ENCODE results near the gene FABP3. TPM values are rescaled to one million over a fixed set of nuclear protein-coding genes. Genes with fewer than 3 reads are reported as not detected.

The FABP3 gene
- total RNA-seq: 1 to 10 TPM in 3 of 4 donors, not detected in 1; 2.3 to 6.6 (median 5.4) TPM

DNA sequence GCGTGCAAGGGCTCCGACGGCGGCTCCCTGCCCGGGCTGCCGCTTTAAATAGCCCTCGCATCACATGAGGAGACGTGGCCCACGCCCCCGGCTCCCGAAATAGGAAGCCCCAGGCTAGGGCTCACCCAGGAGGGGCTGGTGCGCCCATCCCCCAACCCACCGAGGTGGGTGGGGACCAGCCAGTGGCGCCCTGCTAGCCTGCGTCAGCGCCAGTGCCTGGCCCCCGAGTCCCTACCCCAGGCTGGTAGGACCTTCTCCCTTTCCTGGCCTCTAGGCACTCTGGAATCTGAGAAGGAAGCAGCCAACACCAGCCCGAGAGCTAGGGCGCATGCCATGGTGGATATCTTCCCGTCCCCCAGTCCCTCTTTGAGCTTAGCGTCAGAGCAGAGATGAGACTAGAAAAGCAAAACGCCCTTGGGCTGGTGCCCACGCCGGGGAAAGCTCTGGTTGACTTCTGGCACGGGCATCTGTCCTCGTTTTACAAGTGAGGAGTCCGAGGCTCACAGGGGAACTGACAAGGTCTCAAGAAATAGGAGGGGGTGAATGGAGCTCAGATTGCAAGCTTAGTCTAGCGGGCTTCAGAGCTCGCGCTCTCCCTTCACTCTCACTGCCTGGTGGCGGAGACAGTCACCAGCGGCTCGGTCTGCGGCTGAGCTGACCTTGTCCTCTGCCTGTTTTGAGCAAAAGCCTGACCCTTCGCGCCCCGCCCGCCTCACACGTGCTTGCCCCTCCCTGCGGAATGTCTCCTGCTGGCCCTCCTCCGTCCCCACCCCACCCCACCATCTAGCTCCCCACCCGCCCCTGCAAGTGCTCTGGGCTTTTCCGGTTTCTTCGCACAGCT lies at the start of gene FABP3:
Gene FABP3 (minus strand): TSS at position 21 of the 841 bp plus-strand sequence. CDS start 62 bp downstream, outside the sequence.
- Histone ChIP-seq H3K27ac (peak within 1 kb of the TSS; percentile 91 to 99 (median 96)), H3K4me1 (peaks cover 38 to 56% of the 10 kb centered on the region in 2 donors), H3K4me3 (replicated peaks in 1 of 3) (peak within 1 kb of the TSS in 1 of 3 donors; percentile 31), H3K36me3 (no peaks in the 10 kb centered on the region), H3K27me3 (no peaks in the 10 kb centered on the region), H3K9me3 (no peaks in the 10 kb centered on the region)
- peak; percentile 70 to 94 for TF ChIP-seq POLR2A (IDR thresholded peaks at IDR 0.05)
- TF ChIP-seq, protein P1, sequence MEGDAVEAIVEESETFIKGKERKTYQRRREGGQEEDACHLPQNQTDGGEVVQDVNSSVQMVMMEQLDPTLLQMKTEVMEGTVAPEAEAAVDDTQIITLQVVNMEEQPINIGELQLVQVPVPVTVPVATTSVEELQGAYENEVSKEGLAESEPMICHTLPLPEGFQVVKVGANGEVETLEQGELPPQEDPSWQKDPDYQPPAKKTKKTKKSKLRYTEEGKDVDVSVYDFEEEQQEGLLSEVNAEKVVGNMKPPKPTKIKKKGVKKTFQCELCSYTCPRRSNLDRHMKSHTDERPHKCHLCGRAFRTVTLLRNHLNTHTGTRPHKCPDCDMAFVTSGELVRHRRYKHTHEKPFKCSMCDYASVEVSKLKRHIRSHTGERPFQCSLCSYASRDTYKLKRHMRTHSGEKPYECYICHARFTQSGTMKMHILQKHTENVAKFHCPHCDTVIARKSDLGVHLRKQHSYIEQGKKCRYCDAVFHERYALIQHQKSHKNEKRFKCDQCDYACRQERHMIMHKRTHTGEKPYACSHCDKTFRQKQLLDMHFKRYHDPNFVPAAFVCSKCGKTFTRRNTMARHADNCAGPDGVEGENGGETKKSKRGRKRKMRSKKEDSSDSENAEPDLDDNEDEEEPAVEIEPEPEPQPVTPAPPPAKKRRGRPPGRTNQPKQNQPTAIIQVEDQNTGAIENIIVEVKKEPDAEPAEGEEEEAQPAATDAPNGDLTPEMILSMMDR (IDR thresholded peaks at IDR 0.05): peak in 1 of 6 experiments; percentile 18
- DNase-seq: peak; percentile 96
- intact Hi-C loops (cut with DNase I): no loop called here
- 6 to 9% methylated on average over 35 to 41 of the region's 44 CpGs for WGBS, 2 donors

DNA sequence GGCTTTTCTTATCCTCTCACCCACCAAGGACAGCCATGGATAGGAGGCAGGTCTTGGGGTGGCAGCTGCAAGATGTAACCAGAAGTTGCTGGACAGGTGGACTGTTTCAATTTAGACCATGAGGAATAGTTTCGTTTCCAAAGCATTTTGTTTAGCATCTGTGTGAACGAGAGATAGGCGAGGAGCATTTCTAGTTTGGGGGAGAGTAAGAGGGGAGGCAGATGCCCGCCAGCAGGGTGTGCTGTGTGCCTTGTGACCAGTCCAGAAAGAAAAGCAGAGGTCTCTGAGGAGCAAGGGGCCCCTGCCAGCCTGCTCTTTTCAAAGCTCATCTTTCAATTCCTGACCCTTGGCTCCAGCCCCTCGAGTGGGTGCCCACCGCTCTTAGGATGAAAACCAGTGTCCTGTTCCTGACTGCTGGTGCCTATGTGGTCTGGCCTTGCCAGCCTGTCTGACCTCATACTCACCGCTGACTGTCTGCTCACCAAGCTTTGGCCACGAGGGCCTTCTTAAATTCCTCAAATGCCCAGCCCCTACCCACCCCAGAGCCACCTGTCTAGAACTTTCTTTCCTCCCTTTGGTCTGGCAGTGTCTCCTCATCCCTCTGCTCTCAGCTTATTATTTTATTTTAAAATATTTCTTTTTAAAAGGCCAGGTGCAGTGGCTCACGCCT lies 48.6 kb upstream of the FABP3 start:
- peaks cover 0 to 9% of the 10 kb centered on the region in 2 donors for H3K4me1 ChIP-seq
- WGBS, 2 donors: 74 to 77% methylated on average over 9 of the region's 9 CpGs
- intact Hi-C loops (cut with DNase I): loop anchor here (5.0 to 10.0 kb wide), 3 partner anchors 123 to 239 kb away; partner anchors contain the start of genes SNRNP40 and ZCCHC17
- DNase-seq: no peak
- H3K36me3 ChIP-seq: no peaks in the 10 kb centered on the region
- H3K27ac ChIP-seq: no peak overlapping the region
- H3K4me3 ChIP-seq (replicated peaks in 1 of 3): no peak overlapping the region
- no peaks in the 10 kb centered on the region for H3K9me3 ChIP-seq
- no peak for TF ChIP-seq POLR2A (IDR thresholded peaks at IDR 0.05)
- TF ChIP-seq, protein P1 (IDR thresholded peaks at IDR 0.05): no peak
- H3K27me3 ChIP-seq: no peaks in the 10 kb centered on the region

DNA sequence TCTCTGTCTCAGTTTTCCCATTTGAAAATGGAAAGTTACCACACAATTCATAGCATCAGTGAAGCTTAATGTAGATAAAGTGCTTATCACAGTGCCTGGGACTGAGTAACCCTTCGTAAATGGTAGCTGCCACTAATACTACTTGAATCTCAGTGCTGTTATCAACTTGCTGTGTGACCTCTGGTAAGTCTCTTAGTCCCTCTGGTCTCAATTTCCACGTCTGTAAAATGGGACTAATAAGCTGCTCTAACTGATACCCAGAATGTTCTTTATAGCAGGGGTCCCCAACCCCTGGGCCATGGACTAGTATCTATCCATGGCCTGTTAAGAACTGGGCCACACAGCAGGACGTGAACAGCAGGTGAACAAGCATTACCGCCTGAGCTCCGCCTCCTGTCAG lies 47.8 kb upstream of the FABP3 start:
- TF ChIP-seq, protein P1 (IDR thresholded peaks at IDR 0.05): no peak
- TF ChIP-seq POLR2A (IDR thresholded peaks at IDR 0.05): no peak
- peaks cover 0 to 9% of the 10 kb centered on the region in 2 donors for H3K4me1 ChIP-seq
- no peak overlapping the region for H3K27ac ChIP-seq
- H3K36me3 ChIP-seq: no peaks in the 10 kb centered on the region
- no peak overlapping the region for H3K4me3 ChIP-seq (replicated peaks in 1 of 3)
- no peak for DNase-seq
- H3K27me3 ChIP-seq: no peaks in the 10 kb centered on the region
- intact Hi-C loops (cut with DNase I): loop anchor here (5.0 to 10.0 kb wide), 3 partner anchors 124 to 238 kb away; partner anchors contain the start of genes SNRNP40 and ZCCHC17
- 82 to 95% methylated on average over 5 of the region's 5 CpGs for WGBS, 2 donors
- no peaks in the 10 kb centered on the region for H3K9me3 ChIP-seq

DNA sequence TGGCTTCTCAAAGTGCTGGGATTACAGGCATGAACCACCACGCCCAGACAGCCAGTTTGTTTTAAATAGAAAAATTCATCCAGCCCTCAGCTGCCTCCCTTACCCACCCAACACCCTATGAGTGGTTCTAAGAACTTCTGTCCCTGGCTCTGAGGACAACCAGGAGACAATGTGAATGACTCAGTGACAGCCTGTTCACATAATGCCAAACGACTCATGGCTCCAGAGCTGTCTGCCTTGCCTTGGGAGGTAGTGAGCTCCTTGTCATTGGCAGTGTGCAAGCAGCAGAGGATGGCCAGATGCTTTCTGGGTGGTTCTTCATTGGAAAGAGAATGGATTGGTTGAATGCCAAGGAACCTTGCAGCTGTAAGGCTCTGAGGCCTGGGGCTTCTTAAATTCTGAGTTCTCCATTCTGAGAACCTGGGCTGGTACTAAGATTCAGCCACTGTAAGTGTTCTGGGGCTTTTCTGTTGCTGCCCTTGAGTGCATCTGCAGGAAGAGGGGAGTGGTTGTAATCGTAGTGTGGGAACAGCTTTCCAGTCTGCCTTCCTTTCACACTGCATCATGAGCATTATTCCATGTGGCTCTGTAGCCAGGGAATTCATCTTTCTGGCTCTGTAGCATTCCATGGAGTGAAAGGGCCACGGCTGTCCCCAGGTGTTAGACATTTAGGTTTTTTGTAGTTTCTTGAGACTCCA lies 45.9 kb upstream of the FABP3 start:
- H3K36me3 ChIP-seq: no peaks in the 10 kb centered on the region
- H3K27me3 ChIP-seq: no peaks in the 10 kb centered on the region
- no peaks in the 10 kb centered on the region for H3K9me3 ChIP-seq
- no peak for DNase-seq
- TF ChIP-seq POLR2A (IDR thresholded peaks at IDR 0.05): no peak
- TF ChIP-seq, protein P1 (IDR thresholded peaks at IDR 0.05): no peak
- intact Hi-C loops (cut with DNase I): no loop called here
- H3K4me3 ChIP-seq (replicated peaks in 1 of 3): no peak overlapping the region
- peaks cover 0 to 19% of the 10 kb centered on the region in 2 donors for H3K4me1 ChIP-seq
- H3K27ac ChIP-seq: no peak overlapping the region
- 75 to 84% methylated on average over 3 to 4 of the region's 4 CpGs for WGBS, 2 donors
